ENCODE data around the gene COL15A1.

DNA sequence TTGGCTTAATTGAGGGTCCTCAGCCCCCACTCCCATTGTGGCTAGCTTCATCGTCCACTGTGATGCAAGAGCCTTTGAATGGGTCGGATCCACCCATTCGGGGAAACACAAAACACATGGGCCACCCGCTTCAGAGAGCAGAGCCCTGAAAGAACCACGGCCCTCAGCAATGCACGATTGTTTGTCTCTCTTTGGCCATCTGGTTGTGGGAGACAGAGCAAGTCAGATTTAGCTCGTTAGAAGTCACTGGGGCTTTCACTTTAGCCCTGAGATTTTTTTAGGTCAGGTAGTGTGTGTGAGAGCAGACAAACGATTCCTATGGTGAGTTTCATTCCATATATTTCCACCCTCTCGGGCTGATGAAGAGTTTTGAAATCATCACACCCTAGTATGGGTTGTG lies 12.9 kb upstream of the COL15A1 start:
- no peak for TF ChIP-seq YY1 (IDR thresholded peaks at IDR 0.05; ENCODE audit: insufficient read depth, insufficient read length)
- no peak for TF ChIP-seq SUZ12 (IDR thresholded peaks at IDR 0.05; ENCODE audit: extremely low read depth, insufficient read depth, insufficient read length)
- TF ChIP-seq ZNF274 (IDR thresholded peaks at IDR 0.05; ENCODE audit: low read depth, low read length), result no peak
